Stomach (tissue), 9 donors: ENCODE results near the gene GRIP2. TPM values are rescaled to one million over a fixed set of nuclear protein-coding genes. Genes with fewer than 3 reads are reported as not detected.
A peak's percentile ranks its signal among the peaks of the same experiment; 100 is the strongest.

Experiments used
- DNase-seq, 2 donors: peaks; one replicate each; pipeline versions ENCODE4 v3.0.0 to v3.0.0-alpha.2; 2013 to 2019
- H3K27ac ChIP-seq, 5 donors: fragments of 200-600 bp in 4 of 5; sonication (generic) in 4 of 5; one replicate each; pipeline ENCODE4 v1.5.1; 2013 to 2019; ENCODE audit warnings: mild to moderate bottlenecking in 1 of 5, moderate library complexity in 1 of 5
- H3K27me3 ChIP-seq, 3 donors: fragments of 200-600 bp; sonication (generic); one replicate each; pipeline ENCODE4 v1.5.1; 2017 to 2019; ENCODE audit warnings: mixed run types in 1 of 3
- H3K36me3 ChIP-seq, 4 donors: fragments of 200-600 bp; sonication (generic); 1 replicate in 3 of 4; 2 replicates in 1 of 4; pipeline ENCODE4 v1.5.1; 2016 to 2019
- H3K4me1 ChIP-seq, 4 donors: fragments of 200-600 bp; sonication (generic); one replicate each; pipeline ENCODE4 v1.5.1; 2016 to 2019
- H3K4me3 ChIP-seq, 4 donors: fragments of 200-600 bp; sonication (generic) in 3 of 4; one replicate each; pipeline ENCODE4 v1.5.1; 2016 to 2019; ENCODE audit warnings: mild to moderate bottlenecking in 1 of 4
- H3K9me3 ChIP-seq, 4 donors: fragments of 200-600 bp; sonication (generic); one replicate each; pipeline ENCODE4 v1.5.1; 2016 to 2019
- EP300 ChIP-seq: sonication (generic); formaldehyde crosslinking; IDR thresholded peaks from one replicate; pipeline ENCODE4 v1.6.1; 2017; ENCODE audit warnings: antibody characterized with exemption
- POLR2A ChIP-seq, 4 donors: fragments of 450-650 bp; IDR thresholded peaks; one replicate each; pipeline ENCODE4 v1.6.1; 2016; ENCODE audit warnings: antibody characterized with exemption in 4 of 4, control low read depth in 2 of 4, mild to moderate bottlenecking in 1 of 4, moderate library complexity in 1 of 4
- POLR2AphosphoS5 ChIP-seq, 3 donors: sonication (generic); formaldehyde crosslinking; IDR thresholded peaks; one replicate each; pipeline ENCODE4 v1.6.1; 2016; ENCODE audit warnings: antibody characterized with exemption in 3 of 3
- WGBS, 5 donors: extraction: QIAGEN DNeasy Blood & Tissue Kit in 3 of 5; methylation state at CpG; one replicate each; pipeline versions ENCODE4 v1.1.5 to v1.1.7; 2013 to 2018; 5-methylcytosine and 5-hydroxymethylcytosine counted together
- intact Hi-C: fragments of 100-400 bp; cut with DNase I; formaldehyde crosslinking; loops from one replicate; pipeline ENCODE4 v1.15.1; 2023; ENCODE audit warnings: low total_unique reads
- polyA plus RNA-seq, 3 donors: library from polyadenylated mRNA; stranded (reverse); fragments of 200-250 nt; gene quantifications; one replicate each; pipeline ENCODE4 v1.2.3, GENCODE V29; 2013
- total RNA-seq, 5 donors: library from RNA; depleted of rRNA; stranded (reverse); fragments of >200 nt; gene quantifications; one replicate each; pipeline versions ENCODE4 v1.1.0 to v1.2.3, GENCODE V29; 2014 to 2016
- TF ChIP-seq, protein P1 (sequence below), 7 experiments: fragments of 450-650 bp in 4 of 7; fragments of 200-600 bp in 3 of 7; sonication (generic) in 3 of 7; IDR thresholded peaks; one replicate each; pipeline ENCODE4 v1.5.1; 2016 to 2019; ENCODE audit warnings: antibody characterized with exemption in 7 of 7, control low read depth in 2 of 7, mild to moderate bottlenecking in 1 of 7
- donor health status: healthy with polysubstance abuse.
- donor health status: Bipolar disorder and iron deficiency.
- donor health status: healthy.

GRIP2 gene
- total and polyA plus RNA-seq, 8 donors = 0.58 to 33.8 (median 2.8) TPM

- WGBS, 5 donors = 86 to 91% (median 89%) methylated on average over 3 to 4 of the region's 4 CpGs
- no peak for DNase-seq
- Histone ChIP-seq H3K4me1 (peaks cover 0 to 11% (median 0%) of the 10 kb centered on the region in 4 donors), H3K27me3 (no peaks in the 10 kb centered on the region), H3K27ac (no peak overlapping the region), H3K4me3 (no peak overlapping the region), H3K9me3 (no peaks in the 10 kb centered on the region), H3K36me3 (peaks cover 19 to 53% (median 46%) of the 10 kb centered on the region in 4 donors)
- intact Hi-C loops = no loop called here
- TF ChIP-seq, protein P1, sequence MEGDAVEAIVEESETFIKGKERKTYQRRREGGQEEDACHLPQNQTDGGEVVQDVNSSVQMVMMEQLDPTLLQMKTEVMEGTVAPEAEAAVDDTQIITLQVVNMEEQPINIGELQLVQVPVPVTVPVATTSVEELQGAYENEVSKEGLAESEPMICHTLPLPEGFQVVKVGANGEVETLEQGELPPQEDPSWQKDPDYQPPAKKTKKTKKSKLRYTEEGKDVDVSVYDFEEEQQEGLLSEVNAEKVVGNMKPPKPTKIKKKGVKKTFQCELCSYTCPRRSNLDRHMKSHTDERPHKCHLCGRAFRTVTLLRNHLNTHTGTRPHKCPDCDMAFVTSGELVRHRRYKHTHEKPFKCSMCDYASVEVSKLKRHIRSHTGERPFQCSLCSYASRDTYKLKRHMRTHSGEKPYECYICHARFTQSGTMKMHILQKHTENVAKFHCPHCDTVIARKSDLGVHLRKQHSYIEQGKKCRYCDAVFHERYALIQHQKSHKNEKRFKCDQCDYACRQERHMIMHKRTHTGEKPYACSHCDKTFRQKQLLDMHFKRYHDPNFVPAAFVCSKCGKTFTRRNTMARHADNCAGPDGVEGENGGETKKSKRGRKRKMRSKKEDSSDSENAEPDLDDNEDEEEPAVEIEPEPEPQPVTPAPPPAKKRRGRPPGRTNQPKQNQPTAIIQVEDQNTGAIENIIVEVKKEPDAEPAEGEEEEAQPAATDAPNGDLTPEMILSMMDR (IDR thresholded peaks at IDR 0.05) = no peak
- no peak for TF ChIP-seq POLR2A (IDR thresholded peaks at IDR 0.05)
- no peak for TF ChIP-seq EP300
- no peak for TF ChIP-seq POLR2AphosphoS5 (IDR thresholded peaks at IDR 0.05)
Measured at GRCh38 chr3:14490255-14490654, 49.9 kb downstream of the GRIP2 start.

DNA sequence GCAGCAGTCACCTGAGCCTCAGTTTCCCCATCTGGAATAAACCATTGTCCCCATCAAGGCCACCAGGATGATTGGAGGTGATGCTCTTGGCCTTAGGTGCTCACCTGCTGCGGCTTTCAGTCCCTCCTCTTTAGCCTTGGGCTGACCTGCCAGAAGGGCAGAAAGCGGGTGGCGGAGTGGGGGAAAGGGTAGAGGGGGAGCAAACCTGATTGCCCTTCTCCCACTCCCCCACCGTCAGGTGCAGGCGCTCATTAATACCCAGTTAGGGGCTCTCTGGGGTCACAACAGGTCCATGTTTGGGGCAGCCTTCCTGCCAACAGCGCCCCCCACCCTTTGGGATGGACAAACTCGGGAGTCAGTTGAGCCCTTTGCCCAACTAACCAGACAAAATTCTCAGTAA lies 50.5 kb downstream of the GRIP2 start:
- WGBS, 5 donors = 93 to 99% (median 96%) methylated on average over 7 of the region's 7 CpGs
- H3K27me3 ChIP-seq = no peaks in the 10 kb centered on the region
- no peak overlapping the region for H3K4me3 ChIP-seq
- no peak overlapping the region for H3K27ac ChIP-seq
- H3K9me3 ChIP-seq = no peaks in the 10 kb centered on the region
- peaks cover 0 to 11% (median 0%) of the 10 kb centered on the region in 4 donors for H3K4me1 ChIP-seq
- DNase-seq = no peak
- TF ChIP-seq, protein P1 (IDR thresholded peaks at IDR 0.05) = no peak
- TF ChIP-seq POLR2A (IDR thresholded peaks at IDR 0.05) (no peak), EP300 (no peak), POLR2AphosphoS5 (IDR thresholded peaks at IDR 0.05) (no peak)
- peaks cover 25 to 59% (median 52%) of the 10 kb centered on the region in 4 donors for H3K36me3 ChIP-seq
- intact Hi-C loops = no loop called here

GRCh38 chr3:14488286-14489041 lies 51.7 kb downstream of the GRIP2 start:
- Histone ChIP-seq H3K36me3 (peaks cover 31 to 71% (median 62%) of the 10 kb centered on the region in 4 donors), H3K9me3 (no peaks in the 10 kb centered on the region), H3K4me3 (no peak overlapping the region), H3K27me3 (no peaks in the 10 kb centered on the region), H3K4me1 (peaks cover 0 to 11% (median 0%) of the 10 kb centered on the region in 4 donors), H3K27ac (peak overlapping the region in 1 of 5 donors; percentile 1)
- TF ChIP-seq POLR2AphosphoS5 (IDR thresholded peaks at IDR 0.05) (no peak), EP300 (no peak), POLR2A (IDR thresholded peaks at IDR 0.05) (no peak)
- TF ChIP-seq, protein P1 (IDR thresholded peaks at IDR 0.05) = no peak
- intact Hi-C loops = no loop called here
- DNase-seq = no peak
- whole genome bisulfite sequencing, 5 donors = 45 to 71% (median 66%) methylated on average over 4 to 7 of the region's 7 CpGs

DNA sequence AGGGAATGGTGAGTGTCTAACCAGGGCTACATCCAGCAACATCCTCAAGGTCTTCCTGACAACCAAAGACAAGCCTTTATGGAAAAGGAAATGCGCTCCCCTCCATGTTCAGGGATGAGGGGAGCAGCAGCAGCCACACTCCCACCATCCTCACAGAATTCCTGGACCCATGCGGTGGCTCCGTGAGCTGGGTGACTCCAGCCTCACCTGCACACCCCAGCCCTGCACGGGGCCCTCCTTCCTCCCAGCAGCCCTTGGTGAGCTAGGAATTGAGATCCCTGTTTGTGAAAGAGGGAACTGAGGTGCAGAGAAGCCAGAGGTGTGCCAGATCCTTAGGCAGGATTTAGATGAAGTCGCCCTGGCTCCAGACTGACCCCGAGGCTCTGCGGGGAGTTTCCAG lies 52.3 kb downstream of the GRIP2 start:
- H3K4me3 ChIP-seq = no peak overlapping the region
- no peaks in the 10 kb centered on the region for H3K27me3 ChIP-seq
- H3K9me3 ChIP-seq = no peaks in the 10 kb centered on the region
- 79 to 84% (median 83%) methylated on average over 7 of the region's 7 CpGs for WGBS, 5 donors
- intact Hi-C loops = no loop called here
- H3K36me3 ChIP-seq = peaks cover 31 to 77% (median 67%) of the 10 kb centered on the region in 4 donors
- DNase-seq = no peak
- TF ChIP-seq POLR2A (IDR thresholded peaks at IDR 0.05) (no peak), POLR2AphosphoS5 (IDR thresholded peaks at IDR 0.05) (no peak)
- TF ChIP-seq, protein P1 (IDR thresholded peaks at IDR 0.05) = no peak
- H3K4me1 ChIP-seq = peaks cover 0 to 11% (median 0%) of the 10 kb centered on the region in 4 donors
- H3K27ac ChIP-seq = no peak overlapping the region
